HCT116 (cell line): ENCODE results near the gene CERT1. TPM values are rescaled to one million over a fixed set of nuclear protein-coding genes. Genes with fewer than 3 reads are reported as not detected.

Experiments
- ATAC-seq: fragments of 200-7000 bp; cut with Tn5 transposase; 2 replicates; pipeline ENCODE4 v1.9.1; 2020; ENCODE audit warnings: mild to moderate bottlenecking, moderate library complexity
- BruUV-seq: library from RNA; stranded (reverse); fragments of 400-500 nt; replicated peaks from 2 replicates; lab custom pipeline; 2021; lab: Mats Ljungman, UMichigan
- CTCF ChIA-PET: fragments of 300-600 bp; sonication (Branson Sonifier 250); formaldehyde crosslinking; loops from one replicate; lab custom pipeline; 2021; ENCODE audit warnings: antibody characterized with exemption; lab: Charles Lee
- POLR2A ChIA-PET: fragments of 300-600, 350-600 bp; sonication (Branson Sonifier 250); formaldehyde crosslinking; loops from one replicate; lab custom pipeline; 2021; ENCODE audit warnings: antibody characterized with exemption; lab: Charles Lee
- RAD21 ChIA-PET, 2 experiments: fragments of 300-600 bp; sonication (Branson Sonifier 250); formaldehyde crosslinking; loops; one replicate each; lab custom pipeline; 2023; ENCODE audit warnings: low total read pairs in 2 of 2; ENCODE audit not compliant: uncharacterized antibody in 2 of 2, unreplicated experiment in 2 of 2, low non-redundant PET in 1 of 2; lab: Charles Lee
- DNase-seq: peaks from one replicate; pipeline ENCODE4 v3.0.0-alpha.2; 2010; ENCODE audit warnings: low read depth, low spot score
- H2AFZ ChIP-seq: fragments of 200-600 bp; shearing (Covaris generic), sonication (generic); 2 replicates; pipeline ENCODE4 v1.6.1; 2017; ENCODE audit warnings: low read depth, mixed run types, mixed read lengths, antibody characterized with exemption, low read length; ENCODE audit not compliant: poor library complexity, severe bottlenecking
- H3K27ac ChIP-seq: 2 replicates; pipeline ENCODE4 v1.5.1; 2012; ENCODE audit warnings: low read depth, low read length
- H3K27me3 ChIP-seq: fragments of 200-600 bp; sonication (generic); 2 replicates; pipeline ENCODE4 v1.6.1; 2016; ENCODE audit warnings: mixed run types, low read length, mixed read lengths; ENCODE audit not compliant: insufficient read depth
- H3K36me3 ChIP-seq, 2 experiments: fragments of 200-500 bp in 1 of 2; fragments of 200-600 bp in 1 of 2; sonication (Bioruptor generic) in 1 of 2; sonication (generic) in 1 of 2; 2 replicates each; pipeline versions ENCODE4 v1.5.1 to v1.6.1; 2014 to 2016; ENCODE audit warnings: low read length in 2 of 2, inconsistent platforms in 1 of 2, mixed read lengths in 1 of 2, mixed run types in 1 of 2; ENCODE audit not compliant: insufficient read depth in 2 of 2, control insufficient read depth in 1 of 2
- H3K4me1 ChIP-seq, 2 experiments: fragments of 200-600 bp in 1 of 2; sonication (generic) in 1 of 2; 2 replicates each; pipeline versions ENCODE4 v1.5.1 to v1.6.1; 2012 to 2017; ENCODE audit warnings: low read length in 2 of 2, inconsistent platforms in 1 of 2, mild to moderate bottlenecking in 1 of 2, mixed read lengths in 1 of 2, mixed run types in 1 of 2, moderate library complexity in 1 of 2; ENCODE audit not compliant: insufficient read depth in 2 of 2, control insufficient read depth in 1 of 2
- H3K4me2 ChIP-seq: fragments of 200-600 bp; sonication (generic); 2 replicates; pipeline ENCODE4 v1.6.1; 2017; ENCODE audit warnings: mixed run types, low read length, mixed read lengths
- H3K4me3 ChIP-seq, 2 experiments: fragments of 200-600 bp in 1 of 2; sonication (generic) in 1 of 2; replicated peaks in 1 of 2; 2 replicates each; pipeline ENCODE4 v1.5.1; 2011 to 2016; ENCODE audit warnings: low read length in 2 of 2, control low read depth in 1 of 2, low read depth in 1 of 2, mild to moderate bottlenecking in 1 of 2, mixed read lengths in 1 of 2, mixed run types in 1 of 2
- H3K79me2 ChIP-seq: fragments of 200-600 bp; sonication (generic); 2 replicates; pipeline ENCODE4 v1.6.1; 2017; ENCODE audit warnings: mild to moderate bottlenecking, mixed run types, low read length, moderate library complexity, mixed read lengths; ENCODE audit not compliant: insufficient read depth
- H3K9ac ChIP-seq: fragments of 200-600 bp; sonication (generic); 2 replicates; pipeline ENCODE4 v1.6.1; 2016; ENCODE audit warnings: low read length, mixed read lengths
- H3K9me2 ChIP-seq: fragments of 200-600 bp; sonication (generic), shearing (Covaris generic); 2 replicates; pipeline ENCODE4 v1.6.1; 2017; ENCODE audit warnings: mixed run types, mild to moderate bottlenecking, moderate library complexity; ENCODE audit not compliant: insufficient read depth
- H3K9me3 ChIP-seq, 2 experiments: fragments of 200-500 bp in 1 of 2; fragments of 200-600 bp in 1 of 2; sonication (Bioruptor generic) in 1 of 2; sonication (generic) in 1 of 2; 2 replicates each; pipeline ENCODE4 v1.6.1; 2014 to 2017; ENCODE audit warnings: low read length in 2 of 2, mixed read lengths in 2 of 2, inconsistent platforms in 1 of 2, low read depth in 1 of 2, mild to moderate bottlenecking in 1 of 2, mixed run types in 1 of 2, moderate library complexity in 1 of 2; ENCODE audit not compliant: control insufficient read depth in 1 of 2, insufficient read depth in 1 of 2
- H4K20me1 ChIP-seq: fragments of 200-600 bp; sonication (generic), shearing (Covaris generic); 2 replicates; pipeline ENCODE4 v1.6.1; 2017; ENCODE audit warnings: mixed run types, mild to moderate bottlenecking, moderate library complexity; ENCODE audit not compliant: insufficient read depth
- CTCF ChIP-seq, 3 experiments: fragments of 200-600 bp in 1 of 3; sonication (generic) in 1 of 3; IDR thresholded peaks in 2 of 3; conservative IDR thresholded peaks in 1 of 3; 2 replicates each; pipeline ENCODE4 v1.5.1; 2012 to 2017; ENCODE audit warnings: low read depth in 2 of 3, low read length in 2 of 3, antibody characterized with exemption in 1 of 3, borderline replicate concordance in 1 of 3, control low read depth in 1 of 3, mild to moderate bottlenecking in 1 of 3, mixed read lengths in 1 of 3, mixed run types in 1 of 3, moderate library complexity in 1 of 3; ENCODE audit not compliant: insufficient read depth in 1 of 3
- EGR1 ChIP-seq: IDR thresholded peaks from 2 replicates; pipeline ENCODE4 v1.6.1; 2012; ENCODE audit warnings: low read depth
- EZH2phosphoT487 ChIP-seq: fragments of 200-600 bp; IDR thresholded peaks from 2 replicates; pipeline ENCODE4 v1.6.1; 2018; ENCODE audit warnings: antibody characterized with exemption, borderline replicate concordance
- POLR2A ChIP-seq: IDR thresholded peaks from 2 replicates; pipeline ENCODE4 v1.7.0; 2011; ENCODE audit warnings: borderline replicate concordance; ENCODE audit not compliant: insufficient read depth, insufficient read length; ENCODE audit errors: extremely low read depth
- POLR2AphosphoS5 ChIP-seq: IDR thresholded peaks from 2 replicates; pipeline ENCODE4 v1.6.1; 2011; ENCODE audit warnings: mild to moderate bottlenecking, low read depth, low read length, moderate library complexity
- RAD21 ChIP-seq: IDR thresholded peaks from 2 replicates; pipeline ENCODE4 v1.6.1; 2012; ENCODE audit warnings: low read depth, mild to moderate bottlenecking
- SIN3A ChIP-seq: IDR thresholded peaks from 2 replicates; pipeline ENCODE4 v1.6.1; 2012; ENCODE audit warnings: low read depth
- SP1 ChIP-seq: IDR thresholded peaks from 2 replicates; pipeline ENCODE4 v1.6.1; 2012; ENCODE audit warnings: low read depth
- ZFX ChIP-seq: fragments of 450-650 bp; IDR thresholded peaks from 2 replicates; pipeline ENCODE4 v1.6.1; 2017
- intact Hi-C: fragments of 100-400 bp; cut with micrococcal nuclease; formaldehyde crosslinking; loops from 2 replicates; pipeline ENCODE4 v1.10.0; 2022
- total RNA-seq: library from RNA; stranded (reverse); gene quantifications from one replicate; pipeline ENCODE4 v1.2.1, GENCODE V29; 2021; ENCODE audit not compliant: unreplicated experiment
- TF ChIP-seq, protein P1 (sequence below): IDR thresholded peaks from 2 replicates; pipeline ENCODE4 v1.6.1; 2012; ENCODE audit warnings: low read depth

CERT1 gene
- total RNA-seq, 1 experiment from 2014 or later = 22.8 TPM

- no peak for DNase-seq
- Histone ChIP-seq H3K4me3 (peak overlapping the region; percentile 92 to 97), H3K79me2 (peaks cover 54% of the 10 kb centered on the region)
- TF ChIP-seq POLR2AphosphoS5 (no peak), ZFX (peak; percentile 24; the same call in 1 of the 2 replicates)
- TF ChIP-seq, all 23 proteins: peak for 1
- ChIA-PET RAD21 (interaction anchor here (0.7 to 1.8 kb wide), 7 partner anchors 16 to 403 kb away, joined by 3 to 11 read pairs (median 3); no protein-coding TSS in a partner anchor), CTCF (interaction anchor here (0.9 to 1.3 kb wide), 6 partner anchors 16 to 418 kb away, joined by 3 to 9 read pairs (median 4); partner anchors contain the start of gene ANKRD31), POLR2A (interaction anchor here (0.8 to 1.3 kb wide), 11 partner anchors 12 to 380 kb away, joined by 3 to 16 read pairs (median 4); partner anchors contain the start of gene POC5)
- no peaks in the 10 kb centered on the region for H3K27me3 ChIP-seq
- peaks cover 2 to 7% of the 10 kb centered on the region in 2 experiments; a peak in 1 of 4 replicates for H3K36me3 ChIP-seq
- no peaks in the 10 kb centered on the region for H3K9me2 ChIP-seq
- peak; percentile 2 for ATAC-seq
- H3K4me1 ChIP-seq = peaks cover 7 to 24% of the 10 kb centered on the region in 2 experiments; a peak in 3 of 4 replicates
- peak overlapping the region; percentile 94 for H3K9ac ChIP-seq
- no peaks in the 10 kb centered on the region for H3K9me3 ChIP-seq
- peak overlapping the region; percentile 92 for H3K4me2 ChIP-seq
- intact Hi-C loops = loop anchor here (5.0 kb wide), 4 partner anchors 60 to 290 kb away; partner anchors contain the start of genes ANKRD31, CERT1 and POLK
- H4K20me1 ChIP-seq = peaks cover 8% of the 10 kb centered on the region; the same call in 1 of the 2 replicates
- no TSS peak for BruUV-seq
- H3K27ac ChIP-seq = peak overlapping the region; percentile 75
- H2AFZ ChIP-seq = no peak overlapping the region
These were observed 173.9 kb downstream of the CERT1 start for GRCh38 chr5:75337366-75338021.

DNA sequence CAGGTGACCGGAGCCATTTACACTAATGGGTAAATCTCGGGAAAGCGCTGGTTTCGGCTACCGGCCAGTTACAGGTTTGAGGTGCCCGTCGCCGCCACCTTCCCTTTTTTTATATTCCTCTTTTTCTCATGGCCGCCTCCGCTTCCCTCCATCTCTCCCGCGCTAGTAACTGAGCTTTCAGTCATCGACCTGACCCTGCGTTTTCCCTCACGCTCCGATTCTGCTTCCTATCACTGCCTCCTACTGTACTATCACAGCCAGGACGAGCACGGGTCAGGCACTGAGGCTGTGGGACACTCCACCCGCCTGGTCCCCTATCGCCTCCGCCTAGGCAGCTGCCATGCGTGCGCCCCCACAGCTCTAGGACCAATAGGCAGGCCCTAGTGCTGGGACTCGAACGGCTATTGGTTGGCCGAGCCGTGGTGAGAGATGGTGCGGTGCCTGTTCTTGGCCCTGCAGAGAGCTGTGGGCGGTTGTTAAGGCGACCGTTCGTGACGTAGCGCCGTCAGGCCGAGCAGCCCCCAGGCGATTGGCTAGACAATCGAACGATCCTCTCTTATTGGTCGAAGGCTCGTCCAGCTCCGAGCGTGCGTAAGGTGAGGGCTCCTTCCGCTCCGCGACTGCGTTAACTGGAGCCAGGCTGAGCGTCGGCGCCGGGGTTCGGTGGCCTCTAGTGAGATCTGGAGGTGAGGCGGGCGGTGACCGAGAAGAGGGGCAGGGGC, 174.7 kb downstream of the CERT1 start, which contains the start of gene HMGCR:
HMGCR (plus strand) TSS at position 606 of the 722 bp plus-strand sequence. CDS start 5,386 bp downstream, outside the sequence.
- H3K9me3 ChIP-seq = no peaks in the 10 kb centered on the region
- H3K9ac ChIP-seq = peak within 1 kb of the TSS; percentile 94
- peaks cover 7 to 24% of the 10 kb centered on the region in 2 experiments; a peak in 3 of 4 replicates for H3K4me1 ChIP-seq
- peak within 1 kb of the TSS; percentile 92 to 97 for H3K4me3 ChIP-seq
- H3K27ac ChIP-seq = peak within 1 kb of the TSS; percentile 88
- H3K36me3 ChIP-seq = 0 out of 4 replicates have a peak, but pooled peaks cover 0 to 7% of the 10 kb centered on the region in 2 experiments
- RAD21 ChIA-PET = interaction anchor here (0.7 to 1.8 kb wide), 7 partner anchors 15 to 402 kb away, joined by 3 to 11 read pairs (median 3); no protein-coding TSS in a partner anchor
- intact Hi-C loops = loop anchor here (1.0 to 5.0 kb wide), 5 partner anchors 15 to 289 kb away; partner anchors contain the start of genes ANKRD31, CERT1 and POLK
- H3K9me2 ChIP-seq = no peaks in the 10 kb centered on the region
- H3K79me2 ChIP-seq = peaks cover 47% of the 10 kb centered on the region
- no peaks in the 10 kb centered on the region for H3K27me3 ChIP-seq
- CTCF ChIA-PET = interaction anchor here (0.9 to 1.3 kb wide), 6 partner anchors 15 to 417 kb away, joined by 3 to 9 read pairs (median 4); partner anchors contain the start of gene ANKRD31
- POLR2A ChIA-PET = interaction anchor here (0.6 to 1.3 kb wide), 12 partner anchors 13 to 380 kb away, joined by 3 to 16 read pairs (median 4); partner anchors contain the start of gene POC5
- peaks cover 8% of the 10 kb centered on the region; the same call in 1 of the 2 replicates for H4K20me1 ChIP-seq
- BruUV-seq = no TSS peak
- peak within 1 kb of the TSS; percentile 92 for H3K4me2 ChIP-seq
- H2AFZ ChIP-seq = peak within 1 kb of the TSS; percentile 70
- DNase-seq (peak; percentile 99), ATAC-seq (peak; percentile 95)
- TF ChIP-seq EGR1 = peak; percentile 89
- TF ChIP-seq, protein P1, sequence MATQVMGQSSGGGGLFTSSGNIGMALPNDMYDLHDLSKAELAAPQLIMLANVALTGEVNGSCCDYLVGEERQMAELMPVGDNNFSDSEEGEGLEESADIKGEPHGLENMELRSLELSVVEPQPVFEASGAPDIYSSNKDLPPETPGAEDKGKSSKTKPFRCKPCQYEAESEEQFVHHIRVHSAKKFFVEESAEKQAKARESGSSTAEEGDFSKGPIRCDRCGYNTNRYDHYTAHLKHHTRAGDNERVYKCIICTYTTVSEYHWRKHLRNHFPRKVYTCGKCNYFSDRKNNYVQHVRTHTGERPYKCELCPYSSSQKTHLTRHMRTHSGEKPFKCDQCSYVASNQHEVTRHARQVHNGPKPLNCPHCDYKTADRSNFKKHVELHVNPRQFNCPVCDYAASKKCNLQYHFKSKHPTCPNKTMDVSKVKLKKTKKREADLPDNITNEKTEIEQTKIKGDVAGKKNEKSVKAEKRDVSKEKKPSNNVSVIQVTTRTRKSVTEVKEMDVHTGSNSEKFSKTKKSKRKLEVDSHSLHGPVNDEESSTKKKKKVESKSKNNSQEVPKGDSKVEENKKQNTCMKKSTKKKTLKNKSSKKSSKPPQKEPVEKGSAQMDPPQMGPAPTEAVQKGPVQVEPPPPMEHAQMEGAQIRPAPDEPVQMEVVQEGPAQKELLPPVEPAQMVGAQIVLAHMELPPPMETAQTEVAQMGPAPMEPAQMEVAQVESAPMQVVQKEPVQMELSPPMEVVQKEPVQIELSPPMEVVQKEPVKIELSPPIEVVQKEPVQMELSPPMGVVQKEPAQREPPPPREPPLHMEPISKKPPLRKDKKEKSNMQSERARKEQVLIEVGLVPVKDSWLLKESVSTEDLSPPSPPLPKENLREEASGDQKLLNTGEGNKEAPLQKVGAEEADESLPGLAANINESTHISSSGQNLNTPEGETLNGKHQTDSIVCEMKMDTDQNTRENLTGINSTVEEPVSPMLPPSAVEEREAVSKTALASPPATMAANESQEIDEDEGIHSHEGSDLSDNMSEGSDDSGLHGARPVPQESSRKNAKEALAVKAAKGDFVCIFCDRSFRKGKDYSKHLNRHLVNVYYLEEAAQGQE = no peak
- peak in 2 of 3 experiments; percentile 39 to 41; a peak in 3 of 6 replicates for TF ChIP-seq CTCF (IDR thresholded peaks at IDR 0.05 in 2 of 3, conservative IDR thresholded peaks at IDR 0.05 in 1 of 3; ENCODE audit: borderline replicate concordance in 1 of 3, insufficient read depth in 1 of 3, low read depth in 2 of 3, low read length in 2 of 3)
- peak; percentile 70 for TF ChIP-seq RAD21
- TF ChIP-seq EZH2phosphoT487 = no peak
- peak; percentile 97 for TF ChIP-seq SP1
- peak; percentile 94 for TF ChIP-seq SIN3A
- TF ChIP-seq POLR2A = peak; percentile 59
